ENCODE results near the gene SPTBN4.
"Not testable (repeated sequence)": the region's sequence is repeated elsewhere in the genome, so short reads cannot be mapped to it uniquely, and the experiment has no call there.

The SPTBN4 gene

GRCh38 chr19:40530091-40530901 is 63.5 kb downstream of the SPTBN4 start:
- H3K36me3 ChIP-seq (ENCODE audit: insufficient read depth, low read length): no peaks in the 10 kb centered on the region
- H3K4me1 ChIP-seq (ENCODE audit: control insufficient read depth, insufficient read depth, low read length, unreplicated experiment): no peaks in the 10 kb centered on the region
- H3K4me3 ChIP-seq (ENCODE audit: low read depth, low read length): no peak overlapping the region
- H3K79me2 ChIP-seq (ENCODE audit: control insufficient read depth, insufficient read depth, low read length, unreplicated experiment): no peaks in the 10 kb centered on the region
- H3K27me3 ChIP-seq (ENCODE audit: insufficient read depth, low read length): peaks cover 13% of the 10 kb centered on the region; the same call in 1 of the 2 replicates
- H2AFZ ChIP-seq (ENCODE audit: low read length, unreplicated experiment): no peak overlapping the region
- no peak overlapping the region for H3K27ac ChIP-seq (ENCODE audit: low read depth, low read length)

DNA sequence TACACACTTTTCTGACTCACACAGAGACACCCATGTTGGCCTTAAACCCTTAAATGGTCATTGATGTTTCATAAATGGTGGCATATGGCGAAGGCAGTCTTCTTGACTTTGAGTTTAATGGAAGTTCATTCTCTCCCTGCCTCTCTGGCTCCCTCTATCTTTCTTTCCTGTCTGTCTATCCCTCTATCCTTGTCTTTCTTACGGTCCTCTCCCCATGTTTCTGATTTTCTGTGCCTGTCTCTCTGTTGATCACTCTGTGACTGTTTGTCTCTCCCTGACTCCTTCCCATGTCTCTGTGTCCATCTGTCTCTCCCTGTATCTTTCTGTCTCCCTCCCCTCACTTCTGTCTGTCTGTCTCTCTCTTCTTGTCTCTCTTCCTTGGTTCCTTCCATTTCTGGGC is 66.7 kb downstream of the SPTBN4 start:
- H2AFZ ChIP-seq (ENCODE audit: low read length, unreplicated experiment): no peak overlapping the region
- no peaks in the 10 kb centered on the region for H3K79me2 ChIP-seq (ENCODE audit: control insufficient read depth, insufficient read depth, low read length, unreplicated experiment)
- H3K27me3 ChIP-seq (ENCODE audit: insufficient read depth, low read length): peaks cover 13% of the 10 kb centered on the region; the same call in 1 of the 2 replicates
- no peaks in the 10 kb centered on the region for H3K36me3 ChIP-seq (ENCODE audit: insufficient read depth, low read length)
- no peak overlapping the region for H3K27ac ChIP-seq (ENCODE audit: low read depth, low read length)
- no peak overlapping the region for H3K4me3 ChIP-seq (ENCODE audit: low read depth, low read length)
- no peaks in the 10 kb centered on the region for H3K4me1 ChIP-seq (ENCODE audit: control insufficient read depth, insufficient read depth, low read length, unreplicated experiment)

DNA sequence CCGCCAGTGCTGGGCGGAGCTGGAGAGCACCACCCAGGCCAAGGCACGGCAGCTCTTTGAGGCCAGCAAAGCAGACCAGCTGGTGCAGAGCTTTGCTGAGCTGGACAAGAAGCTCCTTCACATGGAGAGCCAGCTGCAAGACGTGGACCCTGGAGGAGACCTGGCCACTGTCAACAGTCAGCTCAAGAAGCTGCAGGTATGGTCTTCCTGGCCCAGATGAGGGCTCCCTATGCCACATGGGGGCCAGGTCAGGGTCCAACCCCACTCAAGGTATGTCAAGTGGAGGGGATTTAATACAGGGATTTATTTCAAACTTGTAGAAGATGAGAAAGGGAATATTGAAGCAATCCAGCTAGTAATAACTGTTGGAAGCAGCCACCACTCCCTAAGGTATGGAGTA is 67.3 kb downstream of the SPTBN4 start:
- no peaks in the 10 kb centered on the region for H3K4me1 ChIP-seq (ENCODE audit: control insufficient read depth, insufficient read depth, low read length, unreplicated experiment)
- H3K27me3 ChIP-seq (ENCODE audit: insufficient read depth, low read length): peaks cover 13% of the 10 kb centered on the region; the same call in 1 of the 2 replicates
- H3K79me2 ChIP-seq (ENCODE audit: control insufficient read depth, insufficient read depth, low read length, unreplicated experiment): no peaks in the 10 kb centered on the region
- H3K27ac ChIP-seq (ENCODE audit: low read depth, low read length): no peak overlapping the region
- H3K36me3 ChIP-seq (ENCODE audit: insufficient read depth, low read length): no peaks in the 10 kb centered on the region
- H2AFZ ChIP-seq (ENCODE audit: low read length, unreplicated experiment): no peak overlapping the region
- no peak overlapping the region for H3K4me3 ChIP-seq (ENCODE audit: low read depth, low read length)

DNA sequence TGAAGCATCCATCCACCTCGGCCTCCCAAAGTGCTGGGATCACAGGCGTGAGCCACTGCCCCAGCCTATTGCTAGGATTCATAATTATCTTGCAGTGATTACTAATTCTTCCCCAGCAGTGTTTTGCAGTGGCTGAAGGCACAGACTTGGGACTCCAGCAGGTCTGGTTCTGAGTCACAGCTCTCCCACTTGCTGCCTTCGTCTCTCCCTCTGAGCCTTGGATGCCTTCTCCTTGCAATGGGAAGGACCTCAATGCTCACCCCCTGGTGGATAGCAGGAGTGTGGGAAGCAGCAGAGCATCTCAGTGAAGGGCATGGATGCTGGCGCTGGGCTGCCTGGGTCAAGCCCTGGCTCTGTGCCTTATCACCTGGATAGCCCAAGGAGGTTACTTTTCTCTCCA is 72.3 kb downstream of the SPTBN4 start:
- Histone ChIP-seq H2AFZ (ENCODE audit: low read length, unreplicated experiment) (no peak overlapping the region), H3K36me3 (ENCODE audit: insufficient read depth, low read length) (no peaks in the 10 kb centered on the region), H3K4me1 (ENCODE audit: control insufficient read depth, insufficient read depth, low read length, unreplicated experiment) (no peaks in the 10 kb centered on the region)

DNA sequence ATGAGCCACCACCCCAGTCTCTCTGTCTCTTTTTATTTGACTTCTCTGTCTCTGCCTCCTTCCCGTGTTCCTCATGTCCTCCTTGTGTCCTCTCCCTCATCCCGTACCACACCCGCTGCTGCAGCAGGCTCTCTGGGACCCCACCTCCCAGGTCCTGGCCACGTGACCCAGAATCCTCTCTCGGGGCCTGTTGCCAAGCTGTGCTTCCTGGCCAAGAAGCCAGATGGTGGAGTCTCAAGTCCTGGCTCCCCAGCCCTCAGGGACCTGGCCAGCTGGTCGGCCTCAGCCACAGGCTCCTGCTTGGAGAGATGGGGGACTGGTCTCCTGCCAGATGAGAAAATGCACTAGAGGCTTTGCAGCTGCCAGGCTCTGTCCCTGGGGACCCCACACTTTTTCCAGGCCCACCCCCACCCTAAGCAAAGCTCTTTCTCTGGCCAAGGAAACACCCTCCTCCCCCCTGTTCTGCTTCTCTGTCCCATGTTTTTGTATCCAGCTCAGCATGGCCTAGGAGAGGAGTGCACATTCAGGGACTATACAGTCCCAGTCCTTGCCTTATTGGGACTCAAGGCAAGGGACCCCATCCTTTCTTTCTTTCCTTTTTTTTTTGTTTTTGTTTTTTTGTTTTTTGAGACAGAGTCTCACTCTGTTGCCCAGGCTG is 75.5 kb downstream of the SPTBN4 start:
- H3K79me2 ChIP-seq (ENCODE audit: control insufficient read depth, insufficient read depth, low read length, unreplicated experiment): no peaks in the 10 kb centered on the region
- no peaks in the 10 kb centered on the region for H3K4me1 ChIP-seq (ENCODE audit: control insufficient read depth, insufficient read depth, low read length, unreplicated experiment)
- H3K27me3 ChIP-seq (ENCODE audit: insufficient read depth, low read length): no peaks in the 10 kb centered on the region
- H3K36me3 ChIP-seq (ENCODE audit: insufficient read depth, low read length): no peaks in the 10 kb centered on the region
- no peak overlapping the region for H3K4me3 ChIP-seq (ENCODE audit: low read depth, low read length)
- no peak overlapping the region for H2AFZ ChIP-seq (ENCODE audit: low read length, unreplicated experiment)
- H3K27ac ChIP-seq (ENCODE audit: low read depth, low read length): no peak overlapping the region

More for the DNA sequence above, 72.3 kb downstream of the SPTBN4 start:
- Histone ChIP-seq H3K27me3 (ENCODE audit: insufficient read depth, low read length) (0 out of 2 replicates have a peak, but pooled peaks cover 4% of the 10 kb centered on the region), H3K79me2 (ENCODE audit: control insufficient read depth, insufficient read depth, low read length, unreplicated experiment) (no peaks in the 10 kb centered on the region), H3K27ac (ENCODE audit: low read depth, low read length) (no peak overlapping the region), H3K4me3 (ENCODE audit: low read depth, low read length) (no peak overlapping the region)

DNA sequence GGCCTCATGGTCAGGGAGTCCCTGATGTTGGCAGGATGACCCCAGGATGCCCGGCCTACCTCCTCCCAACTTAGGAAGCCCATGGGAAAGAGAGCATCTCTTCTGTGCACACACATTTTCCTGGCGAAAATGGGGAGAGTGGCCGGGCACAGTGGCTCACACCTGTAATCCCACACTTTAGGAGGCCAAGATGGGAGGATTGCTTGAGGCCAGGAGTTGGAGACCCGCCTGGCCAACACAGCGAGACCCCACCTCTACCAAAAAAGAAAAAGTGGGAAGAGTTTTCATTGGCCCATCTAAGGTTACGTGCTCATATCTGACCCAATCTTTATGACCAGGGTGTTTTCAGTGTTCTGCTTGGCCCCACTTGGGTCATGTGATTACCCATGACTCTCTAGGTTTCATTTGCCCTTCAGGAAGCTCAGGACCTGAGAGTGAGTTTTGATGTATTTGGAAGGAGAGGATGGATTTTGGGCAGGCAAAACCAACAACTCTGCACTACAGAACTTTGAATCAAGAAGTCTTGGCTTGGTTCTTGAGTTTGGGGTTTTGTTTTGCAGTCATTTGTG is 76.3 kb downstream of the SPTBN4 start:
- Histone ChIP-seq H3K79me2 (ENCODE audit: control insufficient read depth, insufficient read depth, low read length, unreplicated experiment) (no peaks in the 10 kb centered on the region), H3K4me1 (ENCODE audit: control insufficient read depth, insufficient read depth, low read length, unreplicated experiment) (no peaks in the 10 kb centered on the region), H3K27me3 (ENCODE audit: insufficient read depth, low read length) (no peaks in the 10 kb centered on the region), H2AFZ (ENCODE audit: low read length, unreplicated experiment) (no peak overlapping the region), H3K27ac (ENCODE audit: low read depth, low read length) (no peak overlapping the region), H3K36me3 (ENCODE audit: insufficient read depth, low read length) (no peaks in the 10 kb centered on the region), H3K4me3 (ENCODE audit: low read depth, low read length) (no peak overlapping the region)

GRCh38 chr19:40546153-40546841 is 79.5 kb downstream of the SPTBN4 start:
- H2AFZ ChIP-seq (ENCODE audit: low read length, unreplicated experiment); H3K27me3 ChIP-seq (ENCODE audit: insufficient read depth, low read length); H3K4me3 ChIP-seq (ENCODE audit: low read depth, low read length); H3K27ac ChIP-seq (ENCODE audit: low read depth, low read length); H3K79me2 ChIP-seq (ENCODE audit: control insufficient read depth, insufficient read depth, low read length, unreplicated experiment); H3K4me1 ChIP-seq (ENCODE audit: control insufficient read depth, insufficient read depth, low read length, unreplicated experiment); H3K36me3 ChIP-seq (ENCODE audit: insufficient read depth, low read length): not testable (repeated sequence)

DNA sequence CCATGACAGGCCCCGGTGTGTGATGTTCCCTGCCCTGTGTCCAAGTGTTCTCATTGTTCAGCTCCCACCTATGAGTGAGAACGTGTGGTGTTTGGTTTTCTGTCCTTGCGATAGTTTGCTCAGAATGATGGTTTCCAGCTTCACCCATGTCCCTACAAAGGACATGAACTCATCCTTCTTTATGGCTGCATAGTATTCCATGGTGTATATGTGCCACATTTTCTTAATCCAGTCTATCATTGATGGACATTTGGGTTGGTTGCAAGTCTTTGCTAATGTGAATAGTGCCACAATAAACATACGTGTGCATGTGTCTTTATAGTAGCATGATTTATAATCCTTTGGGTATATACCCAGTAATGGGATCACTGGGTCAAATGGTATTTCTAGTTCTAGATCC is 80.4 kb downstream of the SPTBN4 start:
- H3K79me2 ChIP-seq (ENCODE audit: control insufficient read depth, insufficient read depth, low read length, unreplicated experiment); H2AFZ ChIP-seq (ENCODE audit: low read length, unreplicated experiment); H3K27ac ChIP-seq (ENCODE audit: low read depth, low read length); H3K27me3 ChIP-seq (ENCODE audit: insufficient read depth, low read length); H3K4me1 ChIP-seq (ENCODE audit: control insufficient read depth, insufficient read depth, low read length, unreplicated experiment); H3K36me3 ChIP-seq (ENCODE audit: insufficient read depth, low read length); H3K4me3 ChIP-seq (ENCODE audit: low read depth, low read length): not testable (repeated sequence)

- H3K27ac ChIP-seq (ENCODE audit: low read depth, low read length): no peak overlapping the region
- H3K4me3 ChIP-seq (ENCODE audit: low read depth, low read length): no peak overlapping the region
Measured at GRCh38 chr19:40547836-40548235, 81.0 kb downstream of the SPTBN4 start.

DNA sequence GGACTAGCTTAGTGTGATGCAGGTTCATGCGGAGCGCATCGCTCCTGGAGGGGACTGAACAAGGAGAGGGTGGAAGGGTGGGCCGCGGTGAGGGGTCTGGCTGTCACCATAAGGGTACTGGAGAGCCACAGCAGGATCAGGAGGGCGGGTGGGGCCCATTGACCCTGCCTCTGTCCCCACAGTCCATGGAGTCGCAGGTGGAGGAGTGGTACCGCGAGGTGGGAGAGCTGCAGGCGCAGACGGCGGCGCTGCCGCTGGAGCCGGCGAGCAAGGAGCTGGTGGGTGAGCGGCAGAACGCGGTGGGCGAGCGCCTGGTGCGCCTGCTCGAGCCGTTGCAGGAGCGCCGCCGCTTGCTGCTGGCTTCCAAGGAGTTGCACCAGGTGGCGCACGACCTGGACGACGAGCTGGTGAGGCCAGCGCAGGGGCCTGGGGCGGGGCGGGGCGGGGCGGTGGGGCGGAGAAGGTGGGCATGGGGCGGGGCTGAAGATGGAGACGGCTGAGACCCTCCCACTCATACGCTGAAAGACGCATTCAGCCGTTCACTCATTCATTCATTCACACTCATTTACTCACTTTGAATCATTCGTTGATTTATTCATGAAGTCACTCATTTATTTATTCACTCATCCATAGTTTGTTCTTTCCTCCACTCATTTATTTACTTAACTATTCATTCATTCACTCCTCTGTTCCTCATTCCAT is 82.4 kb downstream of the SPTBN4 start:
- Histone ChIP-seq H2AFZ (ENCODE audit: low read length, unreplicated experiment) (no peak overlapping the region), H3K4me1 (ENCODE audit: control insufficient read depth, insufficient read depth, low read length, unreplicated experiment) (peaks cover 3% of the 10 kb centered on the region), H3K27me3 (ENCODE audit: insufficient read depth, low read length) (peaks cover 21% of the 10 kb centered on the region), H3K27ac (ENCODE audit: low read depth, low read length) (no peak overlapping the region), H3K36me3 (ENCODE audit: insufficient read depth, low read length) (no peaks in the 10 kb centered on the region), H3K79me2 (ENCODE audit: control insufficient read depth, insufficient read depth, low read length, unreplicated experiment) (no peaks in the 10 kb centered on the region), H3K4me3 (ENCODE audit: low read depth, low read length) (no peak overlapping the region)

More at GRCh38 chr19:40547836-40548235, 81.0 kb downstream of the SPTBN4 start:
- Histone ChIP-seq H3K27me3 (ENCODE audit: insufficient read depth, low read length) (peaks cover 8% of the 10 kb centered on the region; the same call in 1 of the 2 replicates), H3K36me3 (ENCODE audit: insufficient read depth, low read length) (no peaks in the 10 kb centered on the region), H2AFZ (ENCODE audit: low read length, unreplicated experiment) (no peak overlapping the region), H3K79me2 (ENCODE audit: control insufficient read depth, insufficient read depth, low read length, unreplicated experiment) (no peaks in the 10 kb centered on the region), H3K4me1 (ENCODE audit: control insufficient read depth, insufficient read depth, low read length, unreplicated experiment) (peaks cover 3% of the 10 kb centered on the region)

All from ACC112 (cell line).